SK-N-DZ (cell line): Measurements from ENCODE around the gene C5orf24.
"Not testable (repeated sequence)": the region's sequence is repeated elsewhere in the genome, so short reads cannot be mapped to it uniquely, and the experiment has no call there.

Experiments used
- DNase-seq: peaks from one replicate; pipeline ENCODE4 v3.0.0-alpha.2; 2015; ENCODE audit warnings: low spot score

C5orf24 gene

DNA sequence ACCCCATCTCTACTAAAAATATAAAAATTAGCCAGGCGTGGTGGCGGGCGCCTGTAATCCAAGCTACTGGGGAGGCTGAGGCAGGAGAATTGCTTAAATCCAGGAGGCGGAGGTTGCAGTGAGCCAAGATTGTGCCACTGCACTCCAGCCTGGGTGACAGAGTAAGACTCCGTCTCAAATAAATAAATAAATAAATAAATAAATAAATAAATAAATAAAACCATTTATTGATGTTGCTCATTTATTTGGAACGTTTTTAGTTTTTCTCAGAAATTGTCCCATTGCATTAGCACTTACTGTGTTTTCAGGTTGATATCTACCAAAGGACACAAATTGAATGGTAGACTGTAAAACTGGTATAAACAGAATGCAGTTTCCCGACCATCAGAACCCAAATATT, 10.7 kb downstream of the C5orf24 start:
- not testable (repeated sequence) for DNase-seq

DNA sequence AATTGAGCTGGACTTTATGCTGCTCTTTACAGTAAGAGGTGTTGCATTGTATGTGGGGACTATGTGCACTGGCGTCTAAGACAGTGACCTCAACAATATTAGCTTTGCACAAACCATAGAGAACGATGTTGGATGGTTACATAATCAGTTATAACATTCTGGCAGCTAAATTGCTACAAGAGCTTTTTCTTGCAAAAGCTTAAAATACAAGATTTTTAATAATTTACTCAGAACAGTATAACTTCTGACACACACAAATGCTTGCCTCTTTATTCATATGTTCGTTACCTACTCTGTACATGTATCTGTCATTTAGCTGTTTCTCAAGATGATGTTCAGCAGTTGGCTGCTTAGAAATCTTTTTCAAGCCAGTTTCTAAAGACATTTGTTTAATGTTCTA, 11.6 kb downstream of the C5orf24 start:
- no peak for DNase-seq

DNA sequence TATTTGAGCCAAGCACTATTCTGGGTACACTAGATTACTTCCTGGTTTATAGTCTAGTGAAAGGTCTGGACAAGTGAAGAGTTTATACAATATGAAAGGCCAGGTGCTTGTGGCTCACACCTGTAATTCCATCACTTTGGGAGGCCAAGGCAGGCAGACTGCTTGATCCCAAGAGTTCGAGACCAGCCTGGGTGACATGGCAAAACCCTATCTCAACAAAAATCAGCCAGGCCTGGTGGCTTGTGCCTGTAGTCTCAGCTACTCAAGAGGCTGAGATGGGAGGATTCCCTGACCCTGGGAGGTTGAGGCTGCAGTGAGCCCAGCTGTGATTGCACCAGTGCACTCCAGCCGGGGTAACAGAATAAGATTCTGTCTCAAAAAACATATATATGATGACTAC, 18.9 kb downstream of the C5orf24 start:
- no peak for DNase-seq

DNA sequence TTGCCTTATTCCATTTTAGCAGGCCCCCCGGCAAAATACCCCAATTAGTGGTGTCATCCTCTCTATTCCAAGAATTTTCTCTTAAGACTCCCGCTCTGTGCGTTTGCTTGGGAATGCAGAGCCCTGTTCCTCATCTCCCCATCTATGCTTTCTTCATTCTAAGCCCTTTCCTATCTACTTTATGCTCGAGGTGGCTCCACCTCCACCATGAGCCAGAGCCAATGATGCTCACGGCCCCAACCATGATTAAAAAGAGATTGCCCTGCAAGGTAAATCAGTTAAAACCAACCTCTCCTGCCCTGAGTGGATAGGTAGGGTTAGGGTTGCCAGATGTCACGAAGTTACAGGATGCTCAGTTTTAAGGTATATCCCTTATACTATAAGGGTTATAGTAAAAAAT, 27.7 kb downstream of the C5orf24 start:
- DNase-seq = peak; percentile 78

DNA sequence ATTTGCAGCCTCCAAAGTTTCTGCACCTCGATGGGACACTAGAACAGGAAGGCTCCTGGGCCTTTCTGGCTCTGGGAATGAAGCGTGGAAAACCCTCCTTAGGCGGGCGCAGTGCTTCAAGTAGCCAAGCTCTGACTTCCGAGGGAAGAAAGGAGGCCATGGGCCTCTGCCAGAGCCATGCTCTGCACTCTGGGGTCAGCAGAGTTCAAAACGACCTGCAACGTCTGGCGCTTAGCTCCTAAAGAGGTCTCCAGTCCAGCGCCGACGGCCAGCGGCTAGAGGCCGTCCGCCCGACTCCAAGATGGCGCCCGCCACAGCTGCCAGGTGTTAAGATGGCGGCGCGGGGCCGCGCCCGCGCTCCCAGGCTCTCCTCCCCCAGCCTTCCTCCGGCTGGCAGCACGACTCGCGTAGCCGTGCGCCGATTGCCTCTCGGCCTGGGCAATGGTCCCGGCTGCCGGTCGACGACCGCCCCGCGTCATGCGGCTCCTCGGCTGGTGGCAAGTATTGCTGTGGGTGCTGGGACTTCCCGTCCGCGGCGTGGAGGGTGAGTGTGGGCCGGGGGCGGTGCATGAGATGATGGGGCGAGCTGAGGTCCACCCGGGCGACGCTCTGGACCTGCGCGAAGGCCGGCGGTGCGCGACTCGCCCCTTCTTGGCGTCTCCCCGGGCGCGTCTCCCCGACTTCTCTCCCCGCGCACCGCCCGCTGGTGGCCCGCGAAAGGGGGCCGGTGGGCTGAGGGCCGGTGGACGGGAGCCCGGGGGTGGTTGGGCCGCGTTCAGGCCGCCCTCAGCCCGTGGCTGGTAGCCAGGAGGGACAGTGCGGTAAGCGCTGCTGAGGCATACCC, 28.4 kb downstream of the C5orf24 start, which contains the start of gene TXNDC15:
Gene TXNDC15, plus strand, starts transcription at position 385 of the 844 bp plus-strand sequence. Its CDS starts 57 bp downstream, at position 442.
- DNase-seq = peak; percentile 87

DNA sequence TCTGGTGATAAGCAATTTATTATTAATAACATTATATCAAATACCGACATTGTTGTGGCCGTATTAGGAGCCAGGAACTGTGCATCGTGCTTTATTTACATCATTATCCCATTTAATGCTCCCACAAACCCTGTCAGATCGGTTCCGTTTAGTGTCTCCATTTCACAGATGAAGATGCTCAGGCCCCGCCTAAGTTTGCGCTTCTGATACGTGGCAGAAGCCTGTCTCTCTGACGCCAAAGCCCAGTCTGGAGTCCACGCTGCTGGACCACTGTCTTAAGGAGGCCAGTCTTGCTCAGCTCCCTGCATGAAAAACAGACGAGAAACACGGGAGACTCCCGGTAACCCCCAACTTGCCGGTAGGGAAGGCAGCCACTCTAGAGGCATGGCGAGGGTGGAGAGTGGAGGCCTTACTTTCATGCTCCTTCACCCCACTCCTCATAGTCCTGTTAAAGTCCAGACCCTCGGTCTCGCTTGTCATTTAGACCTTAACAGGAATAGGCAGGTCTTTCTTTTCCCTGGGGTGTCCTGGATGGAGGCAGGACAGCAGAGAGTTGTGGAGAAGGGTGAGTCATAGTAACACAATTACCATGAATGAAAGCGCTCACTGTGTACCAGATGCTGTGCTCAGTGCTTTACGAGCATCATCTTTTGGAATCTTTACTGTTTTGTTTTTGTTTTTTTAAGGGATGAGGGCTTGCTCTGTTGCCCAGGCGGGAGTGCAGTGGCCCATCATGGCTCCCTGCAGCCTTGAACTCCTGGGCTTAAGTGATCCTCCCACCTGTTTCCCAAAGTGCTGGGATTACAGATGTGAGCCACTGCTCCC, 29.3 kb downstream of the C5orf24 start:
- DNase-seq = peak; percentile 79

DNA sequence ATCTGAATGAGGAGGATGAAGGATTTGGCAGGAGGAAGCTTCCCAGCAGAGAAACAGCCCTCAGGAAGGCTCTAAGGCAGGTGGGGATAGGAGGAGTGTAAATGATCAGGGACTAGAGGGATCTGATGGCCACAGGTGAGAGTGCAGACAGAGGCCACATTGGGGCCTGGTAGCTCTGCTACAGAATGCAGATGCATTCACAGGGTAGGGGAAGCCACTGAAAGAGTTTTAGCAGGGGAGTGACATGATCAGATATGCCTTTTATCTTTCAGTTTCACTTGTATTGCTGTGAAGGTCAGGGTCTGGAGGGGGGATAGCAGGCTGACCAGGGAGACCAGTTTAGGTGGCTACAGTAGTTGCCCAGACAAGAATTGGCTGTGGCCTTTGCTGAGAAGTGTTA, 31.4 kb downstream of the C5orf24 start:
- DNase-seq = no peak

DNA sequence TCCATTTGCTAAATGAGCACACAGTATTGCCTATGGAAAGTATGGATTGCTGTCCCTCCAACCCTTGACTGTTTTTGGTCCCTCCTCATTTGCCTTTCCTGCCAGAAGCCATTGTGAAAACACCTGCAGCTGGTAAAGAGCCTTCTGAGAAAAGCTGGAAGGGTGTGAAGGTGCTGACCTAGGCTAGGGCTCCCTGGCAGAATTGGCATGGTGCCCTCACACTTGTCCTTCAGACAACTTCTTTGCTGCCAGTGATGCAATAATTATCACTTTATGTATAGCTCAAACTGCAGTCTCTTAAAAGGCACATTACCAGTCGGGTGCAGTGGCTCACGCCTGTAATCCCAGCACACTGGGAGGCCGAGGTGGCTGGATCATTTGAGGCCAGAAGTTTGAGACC, 32.6 kb downstream of the C5orf24 start:
- DNase-seq = no peak

DNA sequence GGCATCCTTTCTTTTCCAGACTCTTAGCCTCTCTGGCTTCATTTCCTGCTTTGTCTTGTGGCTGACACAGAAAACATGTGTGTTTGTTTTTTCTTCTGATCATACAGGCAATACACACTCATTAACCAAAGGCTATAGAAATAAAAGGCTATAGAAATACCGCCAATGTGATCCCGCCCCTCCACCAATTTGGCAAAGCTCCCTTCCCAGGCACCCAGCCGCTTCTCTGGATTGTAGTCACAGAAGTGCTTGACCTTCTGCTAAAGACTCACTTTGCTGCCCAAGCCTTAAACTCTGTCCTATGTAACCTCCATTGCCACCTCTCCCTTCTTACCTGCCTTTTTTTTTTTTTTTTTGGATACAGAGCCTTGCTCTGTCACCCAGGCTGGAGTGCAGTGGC, 33.7 kb downstream of the C5orf24 start:
- DNase-seq = no peak

DNA sequence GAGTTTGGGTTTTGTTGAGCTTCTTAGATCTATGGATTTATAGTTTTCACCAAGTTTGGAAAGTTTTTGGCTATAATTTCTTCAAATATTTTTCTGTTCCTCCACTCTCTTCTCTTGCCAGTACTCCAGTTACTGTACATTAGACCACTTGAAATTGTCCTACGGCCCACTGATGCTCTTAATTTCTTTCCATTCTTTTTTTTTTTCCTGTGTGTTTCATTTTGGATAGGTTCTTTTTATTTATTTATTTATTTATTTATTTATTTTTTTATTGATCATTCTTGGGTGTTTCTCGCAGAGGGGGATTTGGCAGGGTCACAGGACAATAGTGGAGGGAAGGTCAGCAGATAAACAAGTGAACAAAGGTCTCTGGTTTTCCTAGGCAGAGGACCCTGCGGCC, 35.2 kb downstream of the C5orf24 start:
- not testable (repeated sequence) for DNase-seq

DNA sequence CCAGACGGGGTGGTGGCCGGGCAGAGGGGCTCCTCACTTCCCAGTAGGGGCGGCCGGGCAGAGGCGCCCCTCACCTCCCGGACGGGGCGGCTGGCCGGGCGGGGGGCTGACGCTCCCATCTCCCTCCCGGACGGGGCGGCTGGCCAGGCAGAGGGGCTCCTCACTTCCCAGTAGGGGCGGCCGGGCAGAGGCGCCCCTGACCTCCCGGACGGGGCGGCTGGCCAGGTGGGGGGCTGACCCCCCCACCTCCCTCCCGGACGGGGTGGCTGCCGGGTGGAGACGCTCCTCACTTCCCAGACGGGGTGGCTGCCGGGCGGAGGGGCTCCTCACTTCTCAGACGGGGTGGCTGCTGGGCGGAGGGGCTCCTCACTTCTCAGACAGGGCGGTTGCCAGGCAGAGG, 35.9 kb downstream of the C5orf24 start:
- not testable (repeated sequence) for DNase-seq

DNA sequence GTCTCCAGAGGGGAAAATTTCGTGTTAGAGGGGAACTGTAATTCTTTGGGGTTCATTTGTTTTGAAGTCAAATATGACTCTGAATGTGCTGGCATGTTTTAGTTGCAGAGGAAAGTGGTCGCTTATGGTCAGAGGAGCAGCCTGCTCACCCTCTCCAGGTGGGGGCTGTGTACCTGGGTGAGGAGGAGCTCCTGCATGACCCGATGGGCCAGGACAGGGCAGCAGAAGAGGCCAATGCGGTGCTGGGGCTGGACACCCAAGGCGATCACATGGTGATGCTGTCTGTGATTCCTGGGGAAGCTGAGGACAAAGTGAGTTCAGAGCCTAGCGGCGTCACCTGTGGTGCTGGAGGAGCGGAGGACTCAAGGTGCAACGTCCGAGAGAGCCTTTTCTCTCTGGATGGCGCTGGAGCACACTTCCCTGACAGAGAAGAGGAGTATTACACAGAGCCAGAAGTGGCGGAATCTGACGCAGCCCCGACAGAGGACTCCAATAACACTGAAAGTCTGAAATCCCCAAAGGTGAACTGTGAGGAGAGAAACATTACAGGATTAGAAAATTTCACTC, 41.9 kb downstream of the C5orf24 start:
- DNase-seq = no peak

DNA sequence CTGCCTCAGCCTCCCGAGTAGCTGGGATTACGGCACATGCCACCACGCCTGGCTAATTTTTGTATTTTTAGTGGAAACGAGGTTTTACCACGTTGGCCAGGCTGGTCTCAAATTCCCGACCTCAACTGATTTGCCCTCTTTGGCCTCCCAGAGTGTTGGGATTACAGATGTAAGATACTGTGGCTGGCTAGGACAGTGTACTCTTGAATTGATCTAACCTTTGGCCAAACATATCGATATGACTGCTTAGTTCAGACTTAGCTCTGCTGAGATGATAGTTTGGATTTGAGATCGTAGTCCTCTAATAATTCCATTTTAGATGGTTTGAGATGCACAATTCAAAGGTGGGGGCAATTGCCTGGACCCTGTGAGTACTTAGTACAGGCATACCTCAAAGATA, 43.6 kb downstream of the C5orf24 start:
- no peak for DNase-seq

DNA sequence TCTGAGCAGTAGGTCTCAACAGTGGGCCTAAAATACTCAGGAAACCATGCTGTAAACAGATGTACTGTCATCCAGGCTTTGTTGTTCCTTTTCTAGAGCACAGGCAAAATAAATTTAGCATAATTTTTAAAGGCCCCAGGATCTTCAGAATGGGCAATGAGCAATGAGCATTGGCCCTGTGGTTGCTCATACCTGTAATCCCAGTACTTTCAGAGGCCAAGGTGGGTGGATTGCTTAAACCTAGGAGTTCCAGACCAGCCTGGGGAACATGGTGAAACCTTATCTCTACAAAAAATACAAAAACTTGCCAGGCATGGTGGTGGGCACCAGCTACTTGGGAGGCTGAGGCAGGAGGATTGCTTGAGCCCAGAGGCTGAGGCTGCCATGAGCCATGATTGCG, 45.7 kb downstream of the C5orf24 start:
- DNase-seq = no peak

DNA sequence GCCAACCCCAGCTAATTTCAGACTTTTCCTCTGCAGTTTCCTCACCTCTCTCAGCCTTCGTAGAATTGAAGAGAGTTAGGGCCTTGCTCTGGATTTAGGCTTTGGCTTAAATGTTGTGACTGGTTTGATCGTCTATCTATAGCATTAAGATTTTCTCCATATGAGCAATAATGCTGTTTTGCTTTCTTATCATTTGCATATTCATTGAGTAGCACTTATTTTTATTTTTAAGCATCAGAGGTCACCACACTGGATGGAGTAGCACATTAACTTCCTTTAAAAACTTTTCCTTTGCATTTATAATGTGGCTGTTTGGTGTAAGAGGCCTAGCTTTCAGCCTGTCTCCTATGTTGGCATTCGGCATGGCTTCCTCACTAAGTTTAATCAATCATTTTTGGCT, 46.5 kb downstream of the C5orf24 start:
- no peak for DNase-seq

DNA sequence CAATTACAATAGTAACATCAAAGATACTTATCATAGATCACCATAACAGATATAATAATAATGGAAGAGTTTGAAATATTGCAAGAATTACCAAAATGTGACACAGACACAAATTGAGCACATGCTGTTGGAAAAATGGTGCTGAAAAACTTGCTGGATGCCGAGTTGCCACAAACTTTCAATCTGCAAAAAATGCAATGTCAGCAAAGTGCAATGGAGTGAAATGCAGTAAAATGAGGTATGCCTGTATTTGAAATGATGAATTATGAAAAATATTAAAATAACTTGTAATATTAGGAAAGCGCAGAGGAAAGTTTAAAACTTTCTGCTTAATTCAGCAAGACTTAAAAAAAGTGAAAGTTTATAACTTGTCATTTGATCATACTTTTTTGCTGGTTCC, 47.2 kb downstream of the C5orf24 start:
- no peak for DNase-seq

DNA sequence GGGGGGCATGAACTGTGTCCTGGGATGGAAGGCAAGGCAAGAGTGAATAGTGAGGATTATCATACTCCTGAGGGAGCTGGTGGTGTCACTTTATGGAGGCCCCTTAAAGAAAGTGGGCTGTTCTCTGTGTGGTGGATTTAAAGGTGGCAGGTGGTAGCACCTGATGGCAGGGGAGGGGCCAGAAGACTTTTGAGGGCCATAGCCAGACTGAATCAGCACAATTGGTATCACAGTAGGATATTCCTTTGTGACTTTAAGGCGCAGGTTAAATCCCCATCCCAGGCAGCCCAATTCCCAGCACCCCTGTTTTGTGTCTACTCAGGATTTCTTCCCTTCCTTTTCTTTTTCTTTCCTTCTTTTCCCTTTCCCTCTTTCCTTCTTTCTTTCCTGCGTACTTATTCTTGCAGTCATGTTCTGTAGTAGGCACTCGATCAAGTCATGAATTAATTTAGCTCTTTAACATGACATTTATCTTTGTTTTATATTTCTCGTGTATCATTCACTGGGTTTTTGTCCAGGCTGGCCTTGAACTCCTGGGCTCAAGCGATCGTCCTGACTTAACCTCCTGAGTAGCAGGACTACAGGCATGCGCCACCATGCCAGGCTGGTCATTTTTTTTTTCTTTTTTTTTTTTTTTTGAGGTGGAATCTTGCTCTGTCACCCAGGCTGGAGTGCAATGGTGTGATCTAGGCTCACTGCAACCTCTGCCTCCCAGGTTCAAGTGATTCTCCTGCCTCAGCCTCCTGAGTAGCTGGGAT, 48.2 kb downstream of the C5orf24 start:
- DNase-seq = no peak

DNA sequence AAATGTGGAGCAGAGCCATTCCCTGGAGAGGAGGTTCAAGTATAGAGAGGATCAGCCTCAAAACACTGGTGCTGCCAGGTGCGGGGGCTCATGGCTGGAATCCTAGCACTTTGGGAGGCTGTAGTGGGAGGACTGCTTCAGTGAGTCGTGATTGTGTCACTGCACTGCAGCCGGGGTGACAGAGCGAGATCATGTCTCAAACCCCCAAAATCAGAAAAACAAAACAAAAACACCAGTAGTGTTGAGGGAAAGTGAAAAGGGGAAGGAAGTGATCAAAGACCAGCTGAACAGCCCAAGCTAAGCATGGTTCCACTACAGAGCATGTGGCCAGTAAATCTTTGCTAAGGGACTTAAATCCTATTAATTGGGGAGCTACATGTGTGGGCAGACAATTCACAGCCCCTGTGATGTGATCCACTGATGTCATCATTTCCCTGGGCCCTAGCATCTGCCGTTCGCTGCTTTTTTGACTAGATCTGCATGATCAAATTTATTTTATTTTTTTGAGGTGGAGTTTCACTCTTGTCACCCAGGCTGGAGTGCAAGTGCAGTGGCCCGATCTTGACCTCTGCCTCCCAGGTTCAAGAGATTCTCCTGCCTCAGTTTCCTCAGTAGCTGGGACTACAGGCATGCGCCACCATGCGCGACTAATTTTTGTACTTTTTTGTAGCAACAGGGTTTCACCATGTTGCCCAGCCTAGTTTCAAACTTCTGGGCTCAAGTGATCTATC, 56.5 kb downstream of the C5orf24 start:
- DNase-seq = no peak

DNA sequence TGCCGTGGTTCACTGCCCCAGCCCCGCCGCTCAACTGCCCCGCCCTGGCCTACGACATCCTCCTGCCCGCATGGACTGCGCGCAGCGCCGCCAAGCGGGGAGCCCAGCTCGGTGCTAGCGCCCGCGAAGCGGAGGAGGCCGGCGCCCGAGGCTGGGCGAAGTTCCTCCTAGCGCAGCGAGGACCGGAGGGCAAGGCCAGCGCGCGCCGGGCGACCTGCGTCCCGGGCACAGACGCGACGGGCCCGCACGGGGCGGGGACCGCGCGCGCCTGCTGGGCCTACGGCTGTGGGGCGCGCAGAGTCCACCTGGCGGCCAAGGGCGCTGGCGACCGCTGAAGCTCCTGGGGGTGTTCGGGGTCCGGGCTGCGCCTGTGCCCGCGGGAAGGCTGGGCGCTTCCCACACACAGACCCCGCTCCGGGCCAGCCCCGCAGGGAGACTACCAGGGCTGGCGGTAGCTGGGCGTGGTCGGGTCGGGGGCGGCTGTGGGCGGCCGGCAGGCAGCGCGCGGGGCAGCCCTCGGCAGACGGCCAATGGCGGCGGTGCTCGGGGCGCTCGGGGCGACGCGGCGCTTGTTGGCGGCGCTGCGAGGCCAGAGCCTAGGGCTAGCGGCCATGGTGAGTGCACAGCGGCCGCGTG, 59.0 kb downstream of the C5orf24 start, which contains the start of gene PCBD2:
Gene PCBD2, plus strand, starts transcription at position 522 of the 636 bp plus-strand sequence. Its CDS starts 9 bp downstream, at position 531.
- peak; percentile 88 for DNase-seq
